Right atrium auricular region (tissue), 2 donors: ENCODE data around the gene OLFML3. TPM values are rescaled to one million over a fixed set of nuclear protein-coding genes. Genes with fewer than 3 reads are reported as not detected.

Experiments
- DNase-seq: peaks from one replicate; pipeline ENCODE4 v3.0.0-alpha.2; 2019; ENCODE audit warnings: low spot score
- H3K27ac ChIP-seq, 2 donors: fragments of 200-600 bp; sonication (generic); 1 replicate in 1 of 2; 2 replicates in 1 of 2; pipeline ENCODE4 v1.5.1; 2016 to 2019
- H3K27me3 ChIP-seq, 2 donors: fragments of 200-600 bp; sonication (generic); one replicate each; pipeline versions ENCODE4 v1.5.1 to v1.6.0; 2017 to 2019
- H3K36me3 ChIP-seq: fragments of 200-600 bp; sonication (generic); one replicate; pipeline ENCODE4 v1.5.1; 2016
- H3K4me1 ChIP-seq, 2 donors: fragments of 200-600 bp; sonication (generic); one replicate each; pipeline versions ENCODE4 v1.5.1 to v1.6.0; 2017 to 2019
- H3K4me3 ChIP-seq, 2 donors: fragments of 200-600 bp; sonication (generic); 1 replicate in 1 of 2; 2 replicates in 1 of 2; pipeline ENCODE4 v1.5.1; 2017 to 2019; ENCODE audit warnings: mild to moderate bottlenecking in 1 of 2, moderate library complexity in 1 of 2
- H3K9me3 ChIP-seq, 2 donors: fragments of 200-600 bp; sonication (generic); one replicate each; pipeline ENCODE4 v1.5.1; 2019
- CTCF ChIP-seq, 2 donors: fragments of 200-600 bp; sonication (generic); IDR thresholded peaks; one replicate each; pipeline ENCODE4 v1.5.1; 2019; ENCODE audit warnings: antibody characterized with exemption in 2 of 2
- total RNA-seq, 2 donors: library from RNA; depleted of rRNA; stranded (reverse); fragments of >200 nt; gene quantifications; one replicate each; pipeline ENCODE4 v1.1.0, GENCODE V29; 2016

Gene OLFML3
- total RNA-seq, 2 donors from 2014 or later = 22.4 to 28.6 TPM

GRCh38 chr1:113934511-113935055 is 44.7 kb upstream of the OLFML3 start:
- Histone ChIP-seq H3K9me3 (no peaks in the 10 kb centered on the region), H3K27me3 (no peaks in the 10 kb centered on the region), H3K27ac (no peak overlapping the region), H3K36me3 (no peaks in the 10 kb centered on the region), H3K4me1 (peaks cover 0 to 58% of the 10 kb centered on the region in 2 donors), H3K4me3 (no peak overlapping the region)
- DNase-seq = no peak
- no peak for TF ChIP-seq CTCF (IDR thresholded peaks at IDR 0.05)

DNA sequence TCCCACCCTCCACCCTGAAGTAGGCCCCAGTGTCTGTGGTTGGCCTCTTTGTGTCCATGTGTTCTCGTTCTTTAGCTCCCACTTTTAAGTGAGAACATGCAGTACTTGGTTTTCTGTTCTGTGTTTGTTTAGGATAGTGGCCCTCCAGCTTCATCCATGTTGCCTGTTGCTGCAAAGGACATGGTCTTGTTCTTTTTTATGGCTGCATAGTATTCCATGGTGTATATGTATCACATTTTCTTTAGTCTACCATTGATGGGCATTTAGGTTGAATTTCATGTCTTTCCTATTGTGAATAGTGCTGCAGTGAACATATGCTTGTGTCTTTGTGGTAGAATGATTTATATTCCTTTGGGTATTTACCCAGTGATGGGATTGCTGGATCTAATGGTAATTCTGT is 44.1 kb upstream of the OLFML3 start:
- no peak for DNase-seq
- Histone ChIP-seq H3K27me3 (no peaks in the 10 kb centered on the region), H3K27ac (no peak overlapping the region), H3K4me3 (no peak overlapping the region), H3K4me1 (peaks cover 0 to 63% of the 10 kb centered on the region in 2 donors), H3K9me3 (no peaks in the 10 kb centered on the region), H3K36me3 (no peaks in the 10 kb centered on the region)
- TF ChIP-seq CTCF (IDR thresholded peaks at IDR 0.05) = no peak

DNA sequence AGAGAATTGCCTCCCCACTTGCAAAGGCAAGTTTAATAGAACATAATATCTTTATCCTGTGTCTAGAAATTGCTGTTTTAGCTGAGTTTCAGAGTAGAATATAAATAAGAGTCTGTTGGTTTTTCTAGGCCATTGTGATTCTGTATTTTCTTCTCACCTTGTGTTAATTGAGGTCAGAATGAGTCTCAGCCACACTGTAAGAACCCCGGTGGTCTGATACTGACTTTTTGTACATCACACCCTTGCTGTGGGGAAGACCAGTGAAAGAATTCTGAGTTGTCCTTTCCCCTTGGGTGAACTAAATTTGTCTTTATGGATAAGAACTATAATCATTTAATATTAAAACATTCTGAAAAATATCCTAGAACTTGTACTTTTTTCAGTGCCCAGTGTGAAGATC is 43.3 kb upstream of the OLFML3 start:
- Histone ChIP-seq H3K4me3 (no peak overlapping the region), H3K4me1 (peaks cover 0 to 64% of the 10 kb centered on the region in 2 donors), H3K27me3 (no peaks in the 10 kb centered on the region), H3K27ac (no peak overlapping the region), H3K9me3 (no peaks in the 10 kb centered on the region), H3K36me3 (peaks cover 4% of the 10 kb centered on the region)
- no peak for DNase-seq
- no peak for TF ChIP-seq CTCF (IDR thresholded peaks at IDR 0.05)

- Histone ChIP-seq H3K27me3 (no peaks in the 10 kb centered on the region), H3K27ac (no peak overlapping the region), H3K9me3 (no peaks in the 10 kb centered on the region), H3K36me3 (peaks cover 13% of the 10 kb centered on the region), H3K4me3 (no peak overlapping the region), H3K4me1 (peaks cover 0 to 57% of the 10 kb centered on the region in 2 donors)
- no peak for DNase-seq
- TF ChIP-seq CTCF (IDR thresholded peaks at IDR 0.05) = no peak
These were observed 42.1 kb upstream of the OLFML3 start for GRCh38 chr1:113937146-113937545.

GRCh38 chr1:113938192-113938591 is 41.1 kb upstream of the OLFML3 start:
- DNase-seq = no peak
- peaks cover 0 to 47% of the 10 kb centered on the region in 2 donors for H3K4me1 ChIP-seq
- H3K36me3 ChIP-seq = peaks cover 18% of the 10 kb centered on the region
- no peak overlapping the region for H3K4me3 ChIP-seq
- no peak overlapping the region for H3K27ac ChIP-seq
- no peaks in the 10 kb centered on the region for H3K27me3 ChIP-seq
- no peak for TF ChIP-seq CTCF (IDR thresholded peaks at IDR 0.05)
- H3K9me3 ChIP-seq = no peaks in the 10 kb centered on the region
